Aorta (tissue), 5 donors: ENCODE results near the gene RNF111. TPM values are rescaled to one million over a fixed set of nuclear protein-coding genes. Genes with fewer than 3 reads are reported as not detected.

Source experiments
- ATAC-seq: fragments of 200-7000 bp; cut with Tn5 transposase; one replicate; pipeline ENCODE4 v1.9.1; 2022; ENCODE audit warnings: moderate library complexity; ENCODE audit not compliant: low FRiP score
- DNase-seq, 2 donors: peaks; one replicate each; pipeline ENCODE4 v3.0.0-alpha.2; 2020
- H3K27ac ChIP-seq, 2 donors: one replicate each; pipeline ENCODE4 v1.5.1; 2013; ENCODE audit warnings: low read length in 2 of 2, mild to moderate bottlenecking in 2 of 2, moderate library complexity in 2 of 2, control low read depth in 1 of 2, inconsistent platforms in 1 of 2, low read depth in 1 of 2
- H3K27me3 ChIP-seq, 2 donors: one replicate each; pipeline ENCODE4 v1.6.1; 2013; ENCODE audit warnings: control low read depth in 1 of 2, low read length in 1 of 2, mild to moderate bottlenecking in 1 of 2, moderate library complexity in 1 of 2; ENCODE audit not compliant: insufficient read depth in 2 of 2, control insufficient read depth in 1 of 2
- H3K36me3 ChIP-seq, 2 donors: one replicate each; pipeline ENCODE4 v1.6.1; 2013; ENCODE audit warnings: control low read depth in 1 of 2, low read length in 1 of 2, mild to moderate bottlenecking in 1 of 2; ENCODE audit not compliant: insufficient read depth in 2 of 2, control insufficient read depth in 1 of 2
- H3K4me1 ChIP-seq, 2 donors: one replicate each; pipeline ENCODE4 v1.6.1; 2013; ENCODE audit warnings: low read length in 2 of 2, control low read depth in 1 of 2, mild to moderate bottlenecking in 1 of 2, moderate library complexity in 1 of 2; ENCODE audit not compliant: insufficient read depth in 2 of 2, control insufficient read depth in 1 of 2
- H3K4me3 ChIP-seq, 2 donors: one replicate each; pipeline ENCODE4 v1.5.1; 2013; ENCODE audit warnings: low read length in 2 of 2, control low read depth in 1 of 2, mild to moderate bottlenecking in 1 of 2
- H3K9me3 ChIP-seq: one replicate; pipeline ENCODE4 v1.6.1; 2013; ENCODE audit warnings: mild to moderate bottlenecking, low read length; ENCODE audit not compliant: control insufficient read depth
- WGBS, 2 donors: extraction: QIAGEN DNeasy Blood & Tissue Kit; methylation state at CpG; one replicate each; pipeline ENCODE4 v1.1.7; 2013; 5-methylcytosine and 5-hydroxymethylcytosine counted together
- intact Hi-C, 2 donors: fragments of 100-400 bp; cut with DNase I; formaldehyde crosslinking; loops; one replicate each; pipeline versions ENCODE4 v1.14.2 to v1.15.0; 2022
- polyA plus RNA-seq, 2 donors: library from polyadenylated mRNA; stranded (reverse); fragments of 200-250 nt; gene quantifications; one replicate each; pipeline ENCODE4 v1.2.3, GENCODE V29; 2013
- total RNA-seq, 2 donors: library from RNA; stranded (reverse); fragmentation: NEBNext Ultra II Directional; extraction: Animal tissue kit (Norgen Biotek cat#: 25700); gene quantifications; one replicate each; pipeline ENCODE4 v1.2.1, GENCODE V29; 2021
- donor health status: healthy with polysubstance abuse.
- donor health status: Bipolar disorder and iron deficiency.
- donor health status: DM: no; HTN: no; CAD: no.
- donor health status: DM: no; HTN: no; CAD: no.
- donor health status: DM: yes; HTN: yes; CAD: no.

RNF111 gene
- total and polyA plus RNA-seq, 4 donors: 3.3 to 40.7 (median 19.4) TPM

DNA sequence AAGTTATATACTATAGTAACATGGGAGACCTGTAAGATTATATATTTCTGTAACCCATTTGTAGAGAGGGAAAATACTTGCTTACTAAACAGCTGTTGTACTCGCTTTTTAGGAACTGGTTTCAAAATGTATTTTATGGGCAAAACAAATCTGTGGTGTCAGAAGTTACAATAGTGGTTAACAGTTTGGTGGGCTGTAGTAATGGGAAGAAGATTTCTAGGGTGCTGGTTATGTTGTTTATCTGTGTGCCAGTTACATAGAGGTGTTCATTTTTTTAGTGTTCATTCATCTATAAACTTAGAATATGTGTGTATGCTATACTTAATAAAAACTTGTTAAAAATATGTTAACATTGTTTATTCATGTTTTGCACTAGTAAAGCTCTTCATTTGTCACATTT lies 42.1 kb downstream of the RNF111 start:
- DNase-seq: no peak
- Histone ChIP-seq H3K9me3 (no peaks in the 10 kb centered on the region), H3K4me1 (peaks cover 0 to 1% of the 10 kb centered on the region in 2 donors), H3K4me3 (no peak overlapping the region), H3K36me3 (peaks cover 0 to 2% of the 10 kb centered on the region in 2 donors), H3K27ac (no peak overlapping the region), H3K27me3 (no peaks in the 10 kb centered on the region)
- 83 to 86% methylated on average over 1 of the region's 1 CpG for WGBS, 2 donors
- intact Hi-C loops: no loop called here
- ATAC-seq: no peak

DNA sequence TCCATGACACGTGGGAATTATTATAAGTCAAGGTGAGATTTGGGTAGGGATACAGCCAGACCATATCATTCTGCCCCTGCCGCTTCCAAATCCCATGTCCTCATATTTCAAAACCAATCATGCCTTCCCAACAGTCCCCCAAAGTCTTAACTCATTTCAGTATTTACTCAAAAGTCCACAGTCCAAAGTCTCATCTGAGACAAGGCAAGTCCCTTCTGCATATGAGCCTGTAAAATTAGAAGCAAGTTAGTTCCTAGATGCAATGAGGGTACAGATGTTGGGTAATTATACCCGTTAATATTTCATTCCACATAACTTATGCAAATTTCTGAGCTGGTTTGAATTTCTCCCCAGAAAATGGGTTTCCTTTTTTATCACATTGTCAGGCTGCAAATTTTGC lies 47.7 kb downstream of the RNF111 start:
- peaks cover 0 to 2% of the 10 kb centered on the region in 2 donors for H3K36me3 ChIP-seq
- ATAC-seq: no peak
- H3K4me1 ChIP-seq: peaks cover 0 to 1% of the 10 kb centered on the region in 2 donors
- H3K27me3 ChIP-seq: no peaks in the 10 kb centered on the region
- no peak for DNase-seq
- no peak overlapping the region for H3K27ac ChIP-seq
- intact Hi-C loops: no loop called here
- H3K9me3 ChIP-seq: no peaks in the 10 kb centered on the region
- 92 to 94% methylated on average over 3 of the region's 3 CpGs for WGBS, 2 donors
- no peak overlapping the region for H3K4me3 ChIP-seq

DNA sequence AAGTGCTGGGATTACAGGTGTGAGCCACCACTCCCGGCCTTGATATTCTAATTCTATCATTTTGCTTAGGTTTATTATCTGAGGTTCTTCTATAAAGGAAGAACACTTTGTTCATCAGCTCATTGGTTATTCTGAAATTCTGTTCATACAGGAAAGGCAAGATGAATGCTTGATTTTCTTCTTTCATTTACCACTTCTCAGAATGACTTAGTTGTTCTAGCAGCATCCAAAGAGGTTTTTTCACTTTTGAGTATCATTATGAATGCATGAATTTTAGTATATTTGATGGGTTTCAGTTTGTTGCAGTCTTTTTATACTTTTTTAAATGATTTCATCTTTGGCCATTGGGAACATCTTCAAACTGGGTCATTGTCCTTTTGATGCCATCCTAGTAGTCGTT lies 51.8 kb downstream of the RNF111 start:
- 94 to 98% methylated on average over 2 of the region's 2 CpGs for WGBS, 2 donors
- no peak for DNase-seq
- no peaks in the 10 kb centered on the region for H3K36me3 ChIP-seq
- no peaks in the 10 kb centered on the region for H3K9me3 ChIP-seq
- no peak overlapping the region for H3K27ac ChIP-seq
- H3K4me3 ChIP-seq: no peak overlapping the region
- intact Hi-C loops: no loop called here
- H3K27me3 ChIP-seq: no peaks in the 10 kb centered on the region
- no peak for ATAC-seq
- peaks cover 0 to 5% of the 10 kb centered on the region in 2 donors for H3K4me1 ChIP-seq

DNA sequence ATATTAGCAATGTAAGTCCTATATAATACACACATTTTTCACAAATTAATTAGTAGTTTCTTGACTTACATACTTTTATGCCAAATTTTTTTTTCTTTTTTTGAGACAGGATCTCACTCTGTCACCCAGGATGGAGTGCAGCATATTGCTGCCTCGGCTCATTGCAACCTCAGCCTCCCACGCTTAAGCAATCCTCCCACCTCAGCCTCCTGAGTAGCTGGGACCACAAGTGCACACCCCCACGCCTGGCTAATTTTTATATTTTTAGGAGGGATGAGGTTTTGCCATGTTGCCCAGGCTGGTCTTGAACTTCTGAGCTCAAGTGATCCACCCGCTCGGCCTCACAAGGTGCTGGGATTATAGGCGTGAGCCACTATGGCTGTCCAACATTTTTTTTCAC lies 54.6 kb downstream of the RNF111 start:
- no peak overlapping the region for H3K27ac ChIP-seq
- WGBS, 2 donors: 97 to 98% methylated on average over 6 of the region's 6 CpGs
- no peak overlapping the region for H3K4me3 ChIP-seq
- no peaks in the 10 kb centered on the region for H3K9me3 ChIP-seq
- DNase-seq: no peak
- peaks cover 0 to 6% of the 10 kb centered on the region in 2 donors for H3K4me1 ChIP-seq
- no peak for ATAC-seq
- intact Hi-C loops: loop anchor here in 1 of 2 donors (10.0 kb wide), 1 partner anchor 47 kb away; no protein-coding TSS in a partner anchor
- H3K27me3 ChIP-seq: no peaks in the 10 kb centered on the region
- H3K36me3 ChIP-seq: no peaks in the 10 kb centered on the region

DNA sequence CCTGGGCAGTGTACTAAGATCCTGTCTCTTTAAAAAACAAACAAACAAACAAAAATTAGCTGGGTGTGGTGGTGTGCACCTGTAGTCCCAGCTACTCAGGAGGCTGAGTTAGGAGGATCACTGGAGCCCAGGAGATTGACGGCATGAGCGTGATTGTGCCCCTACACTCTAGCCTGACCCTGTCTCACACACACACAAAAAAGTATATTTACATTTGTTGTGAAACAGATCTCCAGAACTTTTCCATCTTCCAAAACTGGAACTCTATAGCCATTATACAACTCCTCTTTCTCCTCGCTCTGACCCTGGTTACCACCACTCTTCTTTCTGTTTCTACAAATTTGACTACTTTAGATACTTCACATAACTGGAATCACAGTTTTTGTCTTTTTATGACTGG lies 61.4 kb downstream of the RNF111 start:
- DNase-seq (no peak), ATAC-seq (no peak)
- H3K9me3 ChIP-seq: no peaks in the 10 kb centered on the region
- no peaks in the 10 kb centered on the region for H3K27me3 ChIP-seq
- WGBS, 2 donors: 97 to 98% methylated on average over 3 of the region's 3 CpGs
- H3K4me1 ChIP-seq: peaks cover 0 to 4% of the 10 kb centered on the region in 2 donors
- intact Hi-C loops: loop anchor here in 1 of 2 donors (10.0 kb wide), 1 partner anchor 54 kb away; no protein-coding TSS in a partner anchor
- no peaks in the 10 kb centered on the region for H3K36me3 ChIP-seq
- no peak overlapping the region for H3K4me3 ChIP-seq
- no peak overlapping the region for H3K27ac ChIP-seq

DNA sequence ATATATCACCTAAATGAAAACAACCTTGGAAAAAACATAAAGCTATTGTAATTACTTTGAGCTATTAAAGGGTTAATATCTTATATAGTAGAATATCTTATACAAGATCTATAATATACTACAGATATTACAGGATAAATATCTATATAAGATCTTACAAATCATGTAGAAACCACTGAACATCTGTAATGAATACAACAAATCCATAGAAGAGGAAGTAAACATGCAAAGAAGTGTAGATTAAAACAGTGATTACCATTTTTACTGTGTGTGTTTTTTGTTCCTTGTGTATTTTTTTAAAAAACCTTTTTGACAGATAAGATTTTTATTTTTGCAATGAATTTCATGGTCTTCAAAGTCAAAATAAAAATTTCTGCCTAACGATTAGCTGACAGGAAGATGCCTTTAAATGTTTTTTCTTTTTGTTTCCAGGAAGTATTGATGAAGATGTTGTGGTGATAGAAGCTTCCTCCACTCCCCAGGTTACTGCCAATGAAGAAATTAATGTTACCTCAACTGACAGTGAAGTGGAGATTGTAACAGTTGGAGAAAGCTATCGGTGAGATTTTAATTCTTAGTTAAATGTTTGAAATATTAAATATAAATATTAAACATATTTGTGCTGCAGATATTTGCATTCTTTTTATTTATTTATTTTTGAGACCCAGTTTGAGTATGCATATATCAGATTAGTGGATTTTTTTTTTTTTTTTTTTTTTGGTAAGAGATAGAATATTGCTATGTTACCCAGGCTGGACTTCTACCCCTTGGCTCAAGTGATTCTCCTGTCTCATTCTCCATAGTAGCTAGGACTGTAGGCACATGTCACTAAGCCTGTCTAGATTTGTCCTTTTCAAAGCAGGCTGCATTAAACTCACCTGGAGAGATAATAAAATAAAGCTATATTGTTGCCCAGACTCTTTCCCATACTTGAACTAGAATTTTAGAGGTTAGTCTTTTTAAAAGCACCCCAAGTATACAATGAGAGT lies 64.7 kb downstream of the RNF111 start:
- Histone ChIP-seq H3K27me3 (no peaks in the 10 kb centered on the region), H3K4me1 (no peaks in the 10 kb centered on the region), H3K9me3 (no peaks in the 10 kb centered on the region), H3K4me3 (no peak overlapping the region), H3K36me3 (peaks cover 0 to 1% of the 10 kb centered on the region in 2 donors), H3K27ac (no peak overlapping the region)
- ATAC-seq (no peak), DNase-seq (no peak)
- intact Hi-C loops: no loop called here
- WGBS, 2 donors: 82 to 84% methylated on average over 2 of the region's 2 CpGs

DNA sequence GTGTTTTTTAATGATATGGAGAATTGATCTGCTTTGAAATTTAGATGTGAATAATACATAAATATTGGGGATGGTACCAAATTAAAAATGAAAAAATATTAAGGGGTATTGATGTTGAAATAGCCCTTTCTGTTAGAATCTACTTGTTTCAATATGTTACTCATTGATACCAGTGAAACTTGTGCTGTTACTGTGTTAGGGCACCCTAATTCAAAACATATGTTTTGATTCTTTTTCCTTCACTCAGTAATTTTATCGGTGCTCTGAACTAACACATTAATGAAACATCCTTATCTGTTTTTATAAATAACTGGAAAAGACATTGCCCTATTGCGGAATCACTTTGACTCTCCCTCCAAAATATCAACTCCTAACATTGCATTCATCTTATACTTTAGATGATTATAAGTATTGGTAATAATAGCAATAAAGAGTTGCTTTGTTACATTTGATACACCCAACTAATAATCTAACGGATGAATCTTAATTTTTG lies 65.5 kb downstream of the RNF111 start:
- Histone ChIP-seq H3K36me3 (peaks cover 0 to 1% of the 10 kb centered on the region in 2 donors), H3K4me3 (no peak overlapping the region)

DNA sequence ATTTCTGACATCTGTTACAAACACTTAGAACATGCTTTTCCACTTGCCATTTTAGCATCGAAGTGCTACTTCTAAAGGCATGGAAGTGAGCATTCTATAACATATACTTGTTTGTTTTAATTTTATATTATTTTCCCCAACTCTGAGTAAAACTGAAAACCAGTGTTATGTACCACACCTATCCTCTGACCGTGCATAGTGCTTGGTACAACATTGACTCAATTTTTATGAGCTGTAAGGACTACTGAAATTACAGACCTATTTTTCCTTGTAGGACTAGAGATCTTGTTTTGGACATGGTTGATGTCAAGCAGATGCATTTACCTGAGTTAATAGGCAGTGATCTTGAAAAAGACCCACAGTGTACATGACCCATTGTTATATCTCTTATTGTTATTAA lies 66.0 kb downstream of the RNF111 start:
- Histone ChIP-seq H3K27me3 (no peaks in the 10 kb centered on the region), H3K36me3 (peaks cover 0 to 1% of the 10 kb centered on the region in 2 donors), H3K27ac (no peak overlapping the region), H3K4me3 (no peak overlapping the region), H3K9me3 (no peaks in the 10 kb centered on the region), H3K4me1 (no peaks in the 10 kb centered on the region)
- intact Hi-C loops: no loop called here
- ATAC-seq: no peak
- DNase-seq: no peak
- WGBS, 2 donors: 97 to 98% methylated on average over 2 of the region's 2 CpGs

More for the DNA sequence above, 65.5 kb downstream of the RNF111 start:
- Histone ChIP-seq H3K27ac (no peak overlapping the region), H3K9me3 (no peaks in the 10 kb centered on the region), H3K4me1 (no peaks in the 10 kb centered on the region), H3K27me3 (no peaks in the 10 kb centered on the region)
- DNase-seq (no peak), ATAC-seq (no peak)
- intact Hi-C loops: no loop called here
- 87 to 93% methylated on average over 3 of the region's 3 CpGs for WGBS, 2 donors
